HepG2 (cell line): Measurements from ENCODE around the gene PRM2. TPM values are rescaled to one million over a fixed set of nuclear protein-coding genes. Genes with fewer than 3 reads are reported as not detected.

Experiments used
- HCFC1 ChIP-seq: fragments of 150-350 bp; IDR thresholded peaks from 2 replicates; pipeline ENCODE4 v1.6.1; 2014; ENCODE audit warnings: low read depth, low read length
- HIC2 ChIP-seq: sonication (generic); formaldehyde crosslinking; IDR thresholded peaks from 2 replicates; pipeline ENCODE4 v1.9.0; 2022; ENCODE audit warnings: low read depth, missing genetic modification reagents
- NBN ChIP-seq: fragments of 450-650 bp; conservative IDR thresholded peaks from 2 replicates; pipeline ENCODE4 v1.6.1; 2017
- NCOA1 ChIP-seq: sonication (generic); formaldehyde crosslinking; IDR thresholded peaks from 2 replicates; pipeline ENCODE4 v1.9.0; 2021; ENCODE audit warnings: missing genetic modification reagents
- NR2C2 ChIP-seq: sonication (generic); formaldehyde crosslinking; IDR thresholded peaks from 2 replicates; pipeline ENCODE4 v1.4.0; 2020; ENCODE audit warnings: missing genetic modification reagents, mild to moderate bottlenecking, moderate library complexity, borderline replicate concordance
- POLR2AphosphoS5 ChIP-seq: IDR thresholded peaks from 2 replicates; pipeline ENCODE4 v1.6.1; 2012; ENCODE audit warnings: low read depth, low read length
- SIX1 ChIP-seq: sonication (generic); formaldehyde crosslinking; IDR thresholded peaks from 2 replicates; pipeline ENCODE4 v1.4.0; 2020; ENCODE audit warnings: missing genetic modification reagents, borderline replicate concordance
- SSRP1 ChIP-seq: IDR thresholded peaks from 2 replicates; pipeline ENCODE4 v1.6.1; 2016; ENCODE audit warnings: control low read depth
- TBP ChIP-seq: sonication (generic); formaldehyde crosslinking; IDR thresholded peaks from 2 replicates; pipeline ENCODE4 v1.5.0; 2020; ENCODE audit warnings: missing genetic modification reagents
- ZFP82 ChIP-seq: sonication (generic); formaldehyde crosslinking; IDR thresholded peaks from 2 replicates; pipeline ENCODE4 v1.5.1; 2020; ENCODE audit warnings: mild to moderate bottlenecking, missing genetic modification reagents, borderline replicate concordance
- ZKSCAN1 ChIP-seq: fragments of 150-350 bp; IDR thresholded peaks from 2 replicates; pipeline ENCODE4 v1.6.1; 2014; ENCODE audit warnings: low read length
- ZMYM4 ChIP-seq: sonication (generic); formaldehyde crosslinking; IDR thresholded peaks from 2 replicates; pipeline ENCODE4 v1.8.1; 2023; ENCODE audit warnings: mild to moderate bottlenecking, missing genetic modification reagents
- ZNF382 ChIP-seq: sonication (generic); formaldehyde crosslinking; IDR thresholded peaks from 2 replicates; pipeline ENCODE4 v1.5.0; 2020; ENCODE audit warnings: missing genetic modification reagents, mild to moderate bottlenecking, borderline replicate concordance
- ZNF414 ChIP-seq: sonication (generic); formaldehyde crosslinking; IDR thresholded peaks from 2 replicates; pipeline ENCODE4 v1.5.0; 2020; ENCODE audit warnings: missing genetic modification reagents
- ZNF547 ChIP-seq: sonication (generic); formaldehyde crosslinking; IDR thresholded peaks from 2 replicates; pipeline ENCODE4 v1.5.1; 2020; ENCODE audit warnings: mild to moderate bottlenecking, missing genetic modification reagents
- ZNF724P ChIP-seq: sonication (generic); formaldehyde crosslinking; IDR thresholded peaks from 2 replicates; pipeline ENCODE4 v1.8.0; 2022; ENCODE audit warnings: missing genetic modification reagents, borderline replicate concordance
- ZNF782 ChIP-seq: sonication (generic); formaldehyde crosslinking; IDR thresholded peaks from 2 replicates; pipeline ENCODE4 v1.4.0; 2020; ENCODE audit warnings: missing genetic modification reagents, mild to moderate bottlenecking, borderline replicate concordance
- ZNF790 ChIP-seq: sonication (generic); formaldehyde crosslinking; IDR thresholded peaks from 2 replicates; pipeline ENCODE4 v1.8.0; 2022; ENCODE audit warnings: missing genetic modification reagents, mild to moderate bottlenecking, borderline replicate concordance
- ZSCAN12 ChIP-seq: sonication (generic); formaldehyde crosslinking; IDR thresholded peaks from 2 replicates; pipeline ENCODE4 v1.9.0; 2021; ENCODE audit warnings: mild to moderate bottlenecking, missing genetic modification reagents
- polyA plus RNA-seq, 8 experiments: library from polyadenylated mRNA; depleted of rRNA in 3 of 8; stranded (reverse) in 7 of 8; unstranded in 1 of 8; fragments of >200 nt; fragmentation: Illumina TruSeq in 4 of 8; extraction: Trizol in 4 of 8; gene quantifications; 2 replicates each; pipeline versions ENCODE4 v1.2.1 to v1.2.3, GENCODE V29; 2011 to 2016; ENCODE audit warnings: low read depth in 4 of 8, missing spikeins in 1 of 8, mixed read lengths in 1 of 8; ENCODE audit not compliant: insufficient read depth in 1 of 8
- total RNA-seq, 5 experiments: library from RNA; depleted of rRNA; stranded (reverse); fragments of >200 nt; fragmentation: Illumina TruSeq; extraction: Trizol; gene quantifications; 2 replicates each; pipeline ENCODE4 v1.2.3, GENCODE V29; 2016; ENCODE audit warnings: low read depth in 1 of 5
- TF ChIP-seq, protein P1 (sequence below): sonication (generic); formaldehyde crosslinking; IDR thresholded peaks from 2 replicates; pipeline ENCODE4 v1.4.0; 2020; ENCODE audit warnings: missing genetic modification reagents, mild to moderate bottlenecking, borderline replicate concordance
- TF ChIP-seq, protein P2 (sequence below): fragments of 450-650 bp; IDR thresholded peaks from 2 replicates; pipeline ENCODE4 v1.6.1; 2016
- TF ChIP-seq, protein P3 (sequence below): sonication (generic); formaldehyde crosslinking; IDR thresholded peaks from 2 replicates; pipeline ENCODE4 v1.8.1; 2023; ENCODE audit warnings: mild to moderate bottlenecking, missing genetic modification reagents, borderline replicate concordance

The PRM2 gene
- total and polyA plus RNA-seq, 2 of the 13 experiments (the other 11 are each of a cell fraction or from before 2014, with no cell fraction given), result 0.54 TPM; not detected in 1

- TF ChIP-seq, protein P1, sequence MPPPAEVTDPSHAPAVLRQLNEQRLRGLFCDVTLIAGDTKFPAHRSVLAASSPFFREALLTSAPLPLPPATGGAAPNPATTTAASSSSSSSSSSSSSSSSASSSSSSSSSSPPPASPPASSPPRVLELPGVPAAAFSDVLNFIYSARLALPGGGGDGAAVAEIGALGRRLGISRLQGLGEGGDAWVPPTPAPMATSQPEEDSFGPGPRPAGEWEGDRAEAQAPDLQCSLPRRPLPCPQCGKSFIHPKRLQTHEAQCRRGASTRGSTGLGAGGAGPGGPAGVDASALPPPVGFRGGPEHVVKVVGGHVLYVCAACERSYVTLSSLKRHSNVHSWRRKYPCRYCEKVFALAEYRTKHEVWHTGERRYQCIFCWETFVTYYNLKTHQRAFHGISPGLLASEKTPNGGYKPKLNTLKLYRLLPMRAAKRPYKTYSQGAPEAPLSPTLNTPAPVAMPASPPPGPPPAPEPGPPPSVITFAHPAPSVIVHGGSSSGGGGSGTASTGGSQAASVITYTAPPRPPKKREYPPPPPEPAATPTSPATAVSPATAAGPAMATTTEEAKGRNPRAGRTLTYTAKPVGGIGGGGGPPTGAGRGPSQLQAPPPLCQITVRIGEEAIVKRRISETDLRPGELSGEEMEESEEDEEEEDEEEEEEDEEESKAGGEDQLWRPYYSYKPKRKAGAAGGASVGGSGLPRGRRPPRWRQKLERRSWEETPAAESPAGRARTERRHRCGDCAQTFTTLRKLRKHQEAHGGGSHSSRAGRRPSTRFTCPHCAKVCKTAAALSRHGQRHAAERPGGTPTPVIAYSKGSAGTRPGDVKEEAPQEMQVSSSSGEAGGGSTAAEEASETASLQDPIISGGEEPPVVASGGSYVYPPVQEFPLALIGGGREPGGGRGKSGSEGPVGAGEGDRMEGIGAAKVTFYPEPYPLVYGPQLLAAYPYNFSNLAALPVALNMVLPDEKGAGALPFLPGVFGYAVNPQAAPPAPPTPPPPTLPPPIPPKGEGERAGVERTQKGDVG (CRISPR knock-in tag), result peak; percentile 38; the same call in 1 of the 2 replicates
- TF ChIP-seq ZNF790 (no peak), HIC2 (CRISPR knock-in tag) (peak; percentile 78), NR2C2 (no peak), SSRP1 (no peak), ZNF724P (CRISPR knock-in tag) (no peak), NCOA1 (CRISPR knock-in tag) (0 out of 2 replicates have a peak, but pooled peaks have one; percentile 25), ZSCAN12 (0 out of 2 replicates have a peak, but pooled peaks have one; percentile 27), NBN (no peak), ZNF547 (CRISPR knock-in tag) (no peak), ZNF782 (no peak), SIX1 (no peak), ZMYM4 (CRISPR knock-in tag) (peak; percentile 13; the same call in 1 of the 2 replicates), ZFP82 (no peak), HCFC1 (no peak), TBP (CRISPR knock-in tag) (no peak), ZNF414 (CRISPR knock-in tag) (no peak), ZKSCAN1 (0 out of 2 replicates have a peak, but pooled peaks have one; percentile 6), POLR2AphosphoS5 (no peak), ZNF382 (CRISPR knock-in tag) (no peak)
- TF ChIP-seq, protein P2, sequence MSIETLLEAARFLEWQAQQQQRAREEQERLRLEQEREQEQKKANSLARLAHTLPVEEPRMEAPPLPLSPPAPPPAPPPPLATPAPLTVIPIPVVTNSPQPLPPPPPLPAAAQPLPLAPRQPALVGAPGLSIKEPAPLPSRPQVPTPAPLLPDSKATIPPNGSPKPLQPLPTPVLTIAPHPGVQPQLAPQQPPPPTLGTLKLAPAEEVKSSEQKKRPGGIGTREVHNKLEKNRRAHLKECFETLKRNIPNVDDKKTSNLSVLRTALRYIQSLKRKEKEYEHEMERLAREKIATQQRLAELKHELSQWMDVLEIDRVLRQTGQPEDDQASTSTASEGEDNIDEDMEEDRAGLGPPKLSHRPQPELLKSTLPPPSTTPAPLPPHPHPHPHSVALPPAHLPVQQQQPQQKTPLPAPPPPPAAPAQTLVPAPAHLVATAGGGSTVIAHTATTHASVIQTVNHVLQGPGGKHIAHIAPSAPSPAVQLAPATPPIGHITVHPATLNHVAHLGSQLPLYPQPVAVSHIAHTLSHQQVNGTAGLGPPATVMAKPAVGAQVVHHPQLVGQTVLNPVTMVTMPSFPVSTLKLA, result no peak
- TF ChIP-seq, protein P3, sequence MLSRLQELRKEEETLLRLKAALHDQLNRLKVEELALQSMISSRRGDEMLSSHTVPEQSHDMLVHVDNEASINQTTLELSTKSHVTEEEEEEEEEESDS (CRISPR knock-in tag), result peak; percentile 56; the same call in 1 of the 2 replicates
Observed at GRCh38 chr16:11259655-11260595, 16.4 kb downstream of the PRM2 start (continued).
